Pancreas (tissue), 10 donors: ENCODE data around the gene AQP3. TPM values are rescaled to one million over a fixed set of nuclear protein-coding genes. Genes with fewer than 3 reads are reported as not detected.
A peak's percentile ranks its signal among the peaks of the same experiment; 100 is the strongest.

Source experiments
- ATAC-seq, 4 donors: fragments of 200-7000 bp; cut with Tn5 transposase; one replicate each; pipeline versions ENCODE4 v1.8.0 to v1.9.1; 2020; ENCODE audit warnings: mild to moderate bottlenecking in 4 of 4, moderate library complexity in 4 of 4
- DNase-seq, 6 donors: peaks; one replicate each; pipeline ENCODE4 v3.0.0-alpha.2; 2020
- FAIRE-seq: peaks from 2 replicates; lab custom pipeline; 2012; peaks lifted over from hg19 to GRCh38; lab: Jason Lieb, UNC
- H3K27ac ChIP-seq, 4 donors: fragments of 200-600 bp; sonication (generic); 1 replicate in 3 of 4; 2 replicates in 1 of 4; pipeline versions ENCODE4 v1.5.0 to v1.8.0; 2020
- H3K27me3 ChIP-seq, 4 donors: fragments of 200-600 bp; one replicate each; pipeline ENCODE4 v1.8.0; 2021
- H3K36me3 ChIP-seq, 3 donors: fragments of 200-600 bp; sonication (generic) in 1 of 3; one replicate each; pipeline versions ENCODE4 v1.5.0 to v1.8.0; 2020 to 2021
- H3K4me1 ChIP-seq, 3 donors: fragments of 200-600 bp; one replicate each; pipeline ENCODE4 v1.8.0; 2021
- H3K4me3 ChIP-seq, 4 donors: fragments of 200-600 bp; sonication (generic) in 2 of 4; one replicate each; pipeline versions ENCODE4 v1.5.0 to v1.8.0; 2020 to 2021
- H3K9me3 ChIP-seq, 4 donors: fragments of 200-600 bp; one replicate each; pipeline ENCODE4 v1.8.0; 2021
- WGBS, 2 donors: extraction: QIAGEN DNeasy Blood & Tissue Kit; methylation state at CpG; one replicate each; pipeline ENCODE4 v1.1.7; 2013; 5-methylcytosine and 5-hydroxymethylcytosine counted together
- intact Hi-C, 3 donors: fragments of 100-400 bp; cut with DNase I; formaldehyde crosslinking; loops; one replicate each; pipeline versions ENCODE4 v1.11.1 to v1.14.2; 2022
- polyA plus RNA-seq, 2 donors: library from polyadenylated mRNA; stranded (reverse); fragments of 200-250 nt; gene quantifications; one replicate each; pipeline ENCODE4 v1.2.3, GENCODE V29; 2013
- total RNA-seq, 6 donors: library from RNA; stranded (reverse); fragmentation: NEBNext Ultra II Directional in 4 of 6; extraction: Animal tissue kit (Norgen Biotek cat#: 25700) in 4 of 6; gene quantifications; one replicate each; pipeline versions ENCODE4 v1.2.1 to v1.2.4, GENCODE V29; 2021 to 2023
- TF ChIP-seq, protein P1 (sequence below), 4 donors: fragments of 200-600 bp; sonication (generic) in 3 of 4; IDR thresholded peaks; one replicate each; pipeline versions ENCODE4 v1.5.0 to v1.8.0; 2021; ENCODE audit warnings: antibody characterized with exemption in 4 of 4
- donor health status: healthy with polysubstance abuse.
- donor health status: DM: no; HTN: no; CAD: no; lungs with moderate emphysema.
- donor health status: DM: no; HTN: no; CAD: no.
- donor health status: control.
- donor health status: control.
- donor health status: Bipolar disorder and iron deficiency.
- donor health status: DM: yes; HTN: yes; CAD: no.
- donor health status: DM: no; HTN: no; CAD: no.
- donor health status: DM: no; HTN: no; CAD: no.
- donor health status: DM: yes; HTN: yes; CAD: no.

The AQP3 gene
- total and polyA plus RNA-seq, 8 donors: 18.3 to 39.0 (median 21.9) TPM

DNA sequence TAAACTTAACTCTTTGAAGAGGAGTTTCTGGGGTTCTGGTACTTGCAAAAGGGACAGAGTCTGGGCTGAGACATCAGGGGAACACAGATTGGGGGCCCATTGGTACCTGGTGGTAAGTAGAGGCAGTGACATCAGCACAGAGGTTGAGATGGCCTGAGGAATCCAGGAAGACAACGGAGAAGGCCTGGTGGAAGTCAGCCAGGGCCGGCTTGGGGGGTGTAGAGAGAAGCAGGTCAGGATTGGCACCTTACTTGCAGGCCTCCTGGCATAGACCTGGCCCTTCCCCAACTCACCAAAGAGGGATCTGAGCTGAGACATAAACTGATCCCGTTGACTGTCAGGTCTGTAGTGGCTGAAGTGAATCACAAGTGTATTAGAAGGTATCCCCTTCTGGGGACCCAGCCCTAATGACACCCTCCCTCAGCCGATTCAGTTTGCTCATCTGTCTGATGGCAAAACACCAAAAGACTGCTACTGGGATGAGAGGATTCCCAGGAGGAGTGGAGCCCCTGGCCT is 20.9 kb upstream of the AQP3 start:
- intact Hi-C loops: loop anchor here in 2 of 3 donors (10.0 kb wide), 3 partner anchors 63 to 163 kb away; partner anchors contain the start of gene AQP7 (in 1 of the 2)

DNA sequence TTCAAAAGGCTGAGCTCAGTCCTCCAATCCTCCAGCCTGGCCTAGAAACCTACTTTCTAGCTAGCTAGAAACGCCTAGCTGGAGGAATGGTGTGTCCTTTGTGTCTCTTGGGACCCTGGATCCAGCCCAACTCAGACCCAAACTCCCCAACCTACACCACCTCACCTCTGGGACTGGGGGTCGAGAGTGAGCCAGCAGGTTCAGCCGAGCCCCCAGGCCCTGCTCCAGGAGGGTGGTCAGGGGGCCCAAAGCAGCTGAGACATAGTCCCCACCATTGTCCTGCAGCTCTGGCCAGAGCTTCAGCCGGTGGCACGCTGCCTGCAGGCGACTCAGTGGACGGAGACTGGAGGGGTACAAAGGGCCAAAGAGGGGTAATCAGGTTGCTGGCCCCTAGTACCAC is 20.1 kb upstream of the AQP3 start:
- H3K4me3 ChIP-seq: no peak overlapping the region
- TF ChIP-seq, protein P1, sequence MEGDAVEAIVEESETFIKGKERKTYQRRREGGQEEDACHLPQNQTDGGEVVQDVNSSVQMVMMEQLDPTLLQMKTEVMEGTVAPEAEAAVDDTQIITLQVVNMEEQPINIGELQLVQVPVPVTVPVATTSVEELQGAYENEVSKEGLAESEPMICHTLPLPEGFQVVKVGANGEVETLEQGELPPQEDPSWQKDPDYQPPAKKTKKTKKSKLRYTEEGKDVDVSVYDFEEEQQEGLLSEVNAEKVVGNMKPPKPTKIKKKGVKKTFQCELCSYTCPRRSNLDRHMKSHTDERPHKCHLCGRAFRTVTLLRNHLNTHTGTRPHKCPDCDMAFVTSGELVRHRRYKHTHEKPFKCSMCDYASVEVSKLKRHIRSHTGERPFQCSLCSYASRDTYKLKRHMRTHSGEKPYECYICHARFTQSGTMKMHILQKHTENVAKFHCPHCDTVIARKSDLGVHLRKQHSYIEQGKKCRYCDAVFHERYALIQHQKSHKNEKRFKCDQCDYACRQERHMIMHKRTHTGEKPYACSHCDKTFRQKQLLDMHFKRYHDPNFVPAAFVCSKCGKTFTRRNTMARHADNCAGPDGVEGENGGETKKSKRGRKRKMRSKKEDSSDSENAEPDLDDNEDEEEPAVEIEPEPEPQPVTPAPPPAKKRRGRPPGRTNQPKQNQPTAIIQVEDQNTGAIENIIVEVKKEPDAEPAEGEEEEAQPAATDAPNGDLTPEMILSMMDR (IDR thresholded peaks at IDR 0.05): no peak
- H3K27ac ChIP-seq: no peak overlapping the region
- peaks cover 5 to 8% (median 6%) of the 10 kb centered on the region in 3 donors for H3K4me1 ChIP-seq
- no peaks in the 10 kb centered on the region for H3K9me3 ChIP-seq
- H3K27me3 ChIP-seq: no peaks in the 10 kb centered on the region
- H3K36me3 ChIP-seq: peaks cover 13 to 69% (median 42%) of the 10 kb centered on the region in 3 donors
- no peak for FAIRE-seq
- WGBS, 2 donors: 86 to 93% methylated on average over 7 of the region's 7 CpGs
- intact Hi-C loops: loop anchor here in 2 of 3 donors (10.0 kb wide), 3 partner anchors 63 to 163 kb away; partner anchors contain the start of gene AQP7 (in 1 of the 2)
- peak in 1 of 6 donors; percentile 52 for DNase-seq
- no peak for ATAC-seq

More for the DNA sequence above, 20.9 kb upstream of the AQP3 start:
- Histone ChIP-seq H3K27me3 (no peaks in the 10 kb centered on the region), H3K4me1 (peaks cover 10 to 14% (median 11%) of the 10 kb centered on the region in 3 donors), H3K4me3 (no peak overlapping the region), H3K36me3 (peaks cover 13 to 61% (median 35%) of the 10 kb centered on the region in 3 donors), H3K9me3 (no peaks in the 10 kb centered on the region), H3K27ac (no peak overlapping the region)
- TF ChIP-seq, protein P1 (IDR thresholded peaks at IDR 0.05): no peak
- 73 to 80% methylated on average over 4 of the region's 4 CpGs for WGBS, 2 donors
- DNase-seq (peak in 1 of 6 donors; percentile 30), FAIRE-seq (no peak), ATAC-seq (no peak)

DNA sequence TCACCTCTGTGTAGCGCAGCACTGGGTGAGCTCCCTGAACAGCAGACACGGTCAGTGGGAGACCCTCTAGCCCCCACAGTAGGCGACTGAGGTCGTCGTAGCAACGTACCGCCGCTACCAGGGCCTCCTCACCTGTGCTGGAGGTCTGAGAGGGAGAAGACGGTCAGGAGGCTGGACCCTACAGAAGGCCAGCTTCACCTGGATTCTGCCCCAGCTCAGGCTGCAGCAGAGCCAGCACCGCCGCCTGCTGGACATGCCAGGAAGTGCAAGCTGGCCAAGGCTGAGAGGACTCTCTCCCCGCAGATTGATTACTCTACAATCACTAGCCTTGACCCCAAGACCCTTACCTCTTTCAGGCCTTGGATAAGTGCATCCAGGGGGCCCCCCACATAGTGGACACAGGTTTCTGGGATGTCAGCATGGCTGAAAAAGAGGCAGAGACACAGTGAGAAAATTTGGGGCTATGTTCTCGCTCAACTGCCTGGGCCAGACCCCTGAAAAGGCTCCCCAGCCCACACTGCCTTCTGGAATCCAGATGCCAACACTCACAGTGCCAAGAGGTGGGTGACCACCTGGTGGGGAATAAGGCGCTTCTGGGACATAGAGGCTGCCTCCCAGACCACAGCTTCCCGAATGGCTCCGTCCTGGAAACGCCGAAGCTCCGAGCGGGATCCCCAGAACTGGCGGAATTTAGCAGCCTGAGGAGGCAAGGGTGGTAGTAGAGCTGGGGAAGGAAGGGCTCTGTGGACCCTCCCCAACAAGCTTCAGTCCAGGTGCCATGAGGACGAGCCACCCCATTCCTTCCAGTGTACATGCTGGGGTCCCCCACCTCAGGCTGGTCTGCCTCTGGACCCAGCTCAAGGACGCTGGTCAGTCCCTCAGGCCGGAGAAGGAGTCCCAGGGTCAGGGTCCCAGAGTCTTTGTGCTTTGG is 19.4 kb upstream of the AQP3 start:
- Histone ChIP-seq H3K4me1 (peaks cover 0 to 1% (median 0%) of the 10 kb centered on the region in 3 donors), H3K4me3 (no peak overlapping the region), H3K36me3 (peaks cover 13 to 76% (median 42%) of the 10 kb centered on the region in 3 donors), H3K27me3 (no peaks in the 10 kb centered on the region), H3K9me3 (no peaks in the 10 kb centered on the region), H3K27ac (no peak overlapping the region)
- intact Hi-C loops: loop anchor here in 2 of 3 donors (10.0 kb wide), 3 partner anchors 62 to 162 kb away; partner anchors contain the start of gene AQP7 (in 1 of the 2)
- DNase-seq (peak; percentile 31 to 95 (median 76)), FAIRE-seq (no peak), ATAC-seq (peak; percentile 76 to 92 (median 86))
- TF ChIP-seq, protein P1 (IDR thresholded peaks at IDR 0.05): peak; percentile 87 to 94 (median 90)
- 72 to 78% methylated on average over 24 of the region's 24 CpGs for WGBS, 2 donors

DNA sequence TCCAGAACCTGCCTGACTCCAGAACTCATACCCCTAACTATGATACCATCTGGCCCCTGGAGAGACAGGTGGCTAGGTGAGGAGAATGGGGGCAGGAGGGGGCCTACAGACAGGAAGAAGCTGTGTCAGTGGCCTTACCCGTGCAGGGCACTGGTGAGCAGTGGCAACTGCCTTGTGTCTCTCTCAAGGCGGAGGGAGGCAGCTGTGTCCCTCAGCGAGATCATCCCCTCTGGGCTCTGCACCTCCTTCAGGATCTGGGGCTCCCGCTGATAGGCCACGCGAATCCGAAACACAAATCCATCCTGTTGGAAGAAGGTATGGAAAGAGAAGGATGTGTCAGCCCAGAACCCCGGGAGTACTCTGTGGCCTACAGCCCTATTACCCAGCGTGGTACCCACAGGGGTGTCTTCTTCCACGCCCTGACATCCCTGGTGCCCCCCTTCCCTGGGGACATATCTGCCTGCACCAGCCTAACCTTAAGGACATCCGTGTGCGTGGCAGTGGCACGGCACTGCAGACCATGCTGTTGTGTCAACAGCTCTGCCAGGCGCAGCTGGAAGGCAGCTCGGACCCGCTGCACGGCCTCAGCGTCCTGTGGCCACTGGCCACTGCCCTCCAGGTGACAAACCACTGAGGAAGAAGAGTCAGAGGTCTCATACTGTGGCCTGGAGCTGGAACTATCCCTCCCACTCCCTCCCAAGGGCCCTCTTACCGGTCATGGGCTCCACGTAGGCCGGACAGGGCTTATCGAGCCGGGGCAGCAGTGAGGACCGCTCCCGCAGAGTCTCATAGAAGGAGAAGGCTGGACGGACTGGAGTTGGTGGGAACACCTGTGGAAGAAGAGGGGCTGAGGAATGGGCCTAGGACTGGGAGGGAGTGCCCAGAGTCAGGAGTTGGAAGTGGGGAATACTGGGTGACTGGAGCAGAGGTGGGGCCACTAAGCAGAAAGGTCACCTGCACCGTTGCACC is 18.5 kb upstream of the AQP3 start:
- intact Hi-C loops: loop anchor here in 2 of 3 donors (10.0 kb wide), 3 partner anchors 61 to 161 kb away; partner anchors contain the start of gene AQP7 (in 1 of the 2)
- no peak overlapping the region for H3K4me3 ChIP-seq
- peaks cover 13 to 78% (median 42%) of the 10 kb centered on the region in 3 donors for H3K36me3 ChIP-seq
- DNase-seq (peak in 1 of 6 donors; percentile 48), FAIRE-seq (no peak), ATAC-seq (no peak)
- H3K27ac ChIP-seq: no peak overlapping the region
- H3K27me3 ChIP-seq: no peaks in the 10 kb centered on the region
- no peaks in the 10 kb centered on the region for H3K9me3 ChIP-seq
- WGBS, 2 donors: 91 to 96% methylated on average over 25 to 27 of the region's 27 CpGs
- TF ChIP-seq, protein P1 (IDR thresholded peaks at IDR 0.05): no peak
- H3K4me1 ChIP-seq: no peaks in the 10 kb centered on the region
